ENCODE data around the gene KCNIP1.

DNA sequence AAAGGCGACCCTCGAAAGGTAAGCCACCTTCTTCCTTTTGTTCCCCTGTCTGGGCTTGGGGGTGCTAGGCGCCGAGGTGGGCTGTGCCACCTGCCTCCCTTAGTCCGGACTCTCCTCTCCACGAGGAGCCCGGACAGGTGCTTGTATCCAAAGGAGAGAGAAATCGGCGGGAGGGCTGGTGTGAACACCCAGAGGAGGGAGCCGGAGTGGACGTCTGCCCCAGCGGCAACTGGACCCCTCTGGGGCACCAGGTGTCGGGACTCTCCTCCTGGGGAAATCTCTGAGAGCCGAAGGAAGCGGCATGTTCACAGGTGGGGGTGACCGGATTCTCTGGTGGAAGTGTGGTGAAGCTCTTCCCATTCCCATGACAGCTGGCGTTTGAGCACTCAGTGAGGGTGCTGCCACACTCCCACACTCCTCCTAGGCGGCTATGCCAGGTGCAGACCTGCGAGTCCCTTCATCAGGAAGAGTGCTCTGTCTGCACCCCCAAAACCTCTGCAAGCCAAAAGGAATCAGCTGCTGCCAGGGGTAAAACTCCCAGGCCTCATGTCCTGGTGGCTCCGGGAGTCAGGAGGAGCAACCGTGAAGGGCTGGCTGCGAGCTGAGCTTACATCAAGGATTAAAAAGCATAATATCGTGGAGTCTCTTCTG, 921 bp downstream of the KCNIP1 start:
- no peak for TF ChIP-seq EZH2 (IDR thresholded peaks at IDR 0.05; ENCODE audit: insufficient read depth, low read length)
- TF ChIP-seq, protein P1, sequence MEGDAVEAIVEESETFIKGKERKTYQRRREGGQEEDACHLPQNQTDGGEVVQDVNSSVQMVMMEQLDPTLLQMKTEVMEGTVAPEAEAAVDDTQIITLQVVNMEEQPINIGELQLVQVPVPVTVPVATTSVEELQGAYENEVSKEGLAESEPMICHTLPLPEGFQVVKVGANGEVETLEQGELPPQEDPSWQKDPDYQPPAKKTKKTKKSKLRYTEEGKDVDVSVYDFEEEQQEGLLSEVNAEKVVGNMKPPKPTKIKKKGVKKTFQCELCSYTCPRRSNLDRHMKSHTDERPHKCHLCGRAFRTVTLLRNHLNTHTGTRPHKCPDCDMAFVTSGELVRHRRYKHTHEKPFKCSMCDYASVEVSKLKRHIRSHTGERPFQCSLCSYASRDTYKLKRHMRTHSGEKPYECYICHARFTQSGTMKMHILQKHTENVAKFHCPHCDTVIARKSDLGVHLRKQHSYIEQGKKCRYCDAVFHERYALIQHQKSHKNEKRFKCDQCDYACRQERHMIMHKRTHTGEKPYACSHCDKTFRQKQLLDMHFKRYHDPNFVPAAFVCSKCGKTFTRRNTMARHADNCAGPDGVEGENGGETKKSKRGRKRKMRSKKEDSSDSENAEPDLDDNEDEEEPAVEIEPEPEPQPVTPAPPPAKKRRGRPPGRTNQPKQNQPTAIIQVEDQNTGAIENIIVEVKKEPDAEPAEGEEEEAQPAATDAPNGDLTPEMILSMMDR (IDR thresholded peaks at IDR 0.05; ENCODE audit: insufficient read depth, low read depth, low read length): no peak
